Stimulated activated CD4-positive, alpha-beta T cell treated with anti-CD3 and anti-CD28 coated beads, TNF-alpha, amount 100 ng/mL, for 48 hours (primary cell): Measurements from ENCODE around the gene MAL.

Source experiments
- DNase-seq, 3 donors: peaks; one replicate each; pipeline ENCODE4 v3.0.0-alpha.2; 2020; ENCODE audit warnings: low read depth in 3 of 3

MAL gene

GRCh38 chr2:95061601-95062183 is 36.2 kb downstream of the MAL start:
- no peak for DNase-seq

- no peak for DNase-seq
These were observed 37.0 kb downstream of the MAL start for GRCh38 chr2:95062242-95063085.

- no peak for DNase-seq
These were observed 37.8 kb downstream of the MAL start for GRCh38 chr2:95063086-95063958.

- DNase-seq, result no peak
These were observed 42.7 kb downstream of the MAL start for GRCh38 chr2:95068256-95068655.

- DNase-seq, result no peak
These were observed 44.0 kb downstream of the MAL start for GRCh38 chr2:95069465-95069864.

GRCh38 chr2:95071856-95072255 is 46.3 kb downstream of the MAL start:
- no peak for DNase-seq

GRCh38 chr2:95072424-95072823 is 46.9 kb downstream of the MAL start:
- no peak for DNase-seq

GRCh38 chr2:95073856-95074662 is 48.6 kb downstream of the MAL start:
- DNase-seq, result no peak

GRCh38 chr2:95074663-95075439 is 49.3 kb downstream of the MAL start:
- peak; percentile 28 to 65 (median 56) for DNase-seq

- no peak for DNase-seq
These were observed 50.1 kb downstream of the MAL start for GRCh38 chr2:95075440-95076132.

- DNase-seq, result peak; percentile 80 to 85 (median 84)
These were observed 51.4 kb downstream of the MAL start for GRCh38 chr2:95076705-95077529.

GRCh38 chr2:95077530-95077825 is 52.0 kb downstream of the MAL start:
- DNase-seq, result no peak

- no peak for DNase-seq
These were observed 52.5 kb downstream of the MAL start for GRCh38 chr2:95077861-95078603.

- DNase-seq, result no peak
These were observed 53.7 kb downstream of the MAL start for GRCh38 chr2:95079199-95079683.

- DNase-seq, result no peak
These were observed 57.0 kb downstream of the MAL start for GRCh38 chr2:95082477-95082876.

GRCh38 chr2:95086017-95086416 is 60.5 kb downstream of the MAL start:
- no peak for DNase-seq

- DNase-seq, result no peak
These were observed 61.9 kb downstream of the MAL start for GRCh38 chr2:95087379-95087778.

GRCh38 chr2:95091885-95092555 is 66.5 kb downstream of the MAL start:
- no peak for DNase-seq
